Transverse colon (tissue), 4 donors: ENCODE measurements around the gene RBPJ.

Source experiments
- EP300 ChIP-seq: sonication (generic); formaldehyde crosslinking; IDR thresholded peaks from one replicate; pipeline ENCODE4 v1.6.1; 2017; ENCODE audit warnings: antibody characterized with exemption, low read depth
- POLR2A ChIP-seq: fragments of 450-650 bp; IDR thresholded peaks from one replicate; pipeline ENCODE4 v1.6.1; 2016; ENCODE audit warnings: antibody characterized with exemption, mild to moderate bottlenecking, moderate library complexity
- POLR2AphosphoS5 ChIP-seq, 3 donors: sonication (generic); formaldehyde crosslinking; IDR thresholded peaks; one replicate each; pipeline ENCODE4 v1.6.1; 2016; ENCODE audit warnings: antibody characterized with exemption in 3 of 3
- TF ChIP-seq, protein P1 (sequence below), 5 experiments: fragments of 200-600 bp in 3 of 5; fragments of 450-650 bp in 2 of 5; sonication (generic) in 3 of 5; IDR thresholded peaks; 1 replicate in 2 of 5; 2 replicates in 3 of 5; pipeline ENCODE4 v1.5.1; 2016 to 2017; ENCODE audit warnings: antibody characterized with exemption in 5 of 5, inconsistent platforms in 3 of 5, mild to moderate bottlenecking in 2 of 5, moderate library complexity in 1 of 5

DNA sequence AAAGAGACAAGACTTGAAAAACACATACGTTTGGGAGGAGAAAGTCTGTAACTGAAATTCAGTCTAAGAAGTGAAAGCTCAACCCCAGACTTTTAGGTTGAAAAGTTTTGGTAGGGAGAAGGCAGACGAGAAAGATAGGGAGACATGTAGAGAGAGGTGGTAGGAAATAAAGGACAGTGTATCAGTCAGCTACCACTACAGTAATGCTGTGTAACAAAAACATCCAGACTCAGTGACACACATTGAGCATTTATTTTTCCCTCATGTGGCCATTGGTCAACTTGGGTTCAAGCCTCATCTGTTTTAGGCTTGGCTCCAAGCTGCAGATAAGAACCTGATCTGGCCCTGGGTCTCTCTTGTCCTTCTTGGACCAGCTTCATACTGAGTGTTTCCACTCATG, 142.6 kb downstream of the RBPJ start:
- TF ChIP-seq, protein P1, sequence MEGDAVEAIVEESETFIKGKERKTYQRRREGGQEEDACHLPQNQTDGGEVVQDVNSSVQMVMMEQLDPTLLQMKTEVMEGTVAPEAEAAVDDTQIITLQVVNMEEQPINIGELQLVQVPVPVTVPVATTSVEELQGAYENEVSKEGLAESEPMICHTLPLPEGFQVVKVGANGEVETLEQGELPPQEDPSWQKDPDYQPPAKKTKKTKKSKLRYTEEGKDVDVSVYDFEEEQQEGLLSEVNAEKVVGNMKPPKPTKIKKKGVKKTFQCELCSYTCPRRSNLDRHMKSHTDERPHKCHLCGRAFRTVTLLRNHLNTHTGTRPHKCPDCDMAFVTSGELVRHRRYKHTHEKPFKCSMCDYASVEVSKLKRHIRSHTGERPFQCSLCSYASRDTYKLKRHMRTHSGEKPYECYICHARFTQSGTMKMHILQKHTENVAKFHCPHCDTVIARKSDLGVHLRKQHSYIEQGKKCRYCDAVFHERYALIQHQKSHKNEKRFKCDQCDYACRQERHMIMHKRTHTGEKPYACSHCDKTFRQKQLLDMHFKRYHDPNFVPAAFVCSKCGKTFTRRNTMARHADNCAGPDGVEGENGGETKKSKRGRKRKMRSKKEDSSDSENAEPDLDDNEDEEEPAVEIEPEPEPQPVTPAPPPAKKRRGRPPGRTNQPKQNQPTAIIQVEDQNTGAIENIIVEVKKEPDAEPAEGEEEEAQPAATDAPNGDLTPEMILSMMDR (IDR thresholded peaks at IDR 0.05), result no peak
- TF ChIP-seq POLR2A, result no peak
- TF ChIP-seq EP300, result no peak
- TF ChIP-seq POLR2AphosphoS5 (IDR thresholded peaks at IDR 0.05), result no peak
